K562 (cell line): Measurements from ENCODE around the gene PCID2. TPM values are rescaled to one million over a fixed set of nuclear protein-coding genes. Genes with fewer than 3 reads are reported as not detected.

Source experiments
- ATAC-seq: fragments of 200-7000 bp; cut with Tn5 transposase; 3 replicates; pipeline ENCODE4 v1.9.1; 2020; ENCODE audit warnings: moderate library complexity
- BruUV-seq: library from RNA; stranded (reverse); fragments of 400-500 nt; replicated peaks from 2 replicates; lab custom pipeline; 2021; lab: Mats Ljungman, UMichigan
- CTCF ChIA-PET: fragments of 300-600 bp; formaldehyde crosslinking; extraction: SDS; loops from one replicate; lab custom pipeline; 2021; ENCODE audit warnings: low intra/inter-chr PET ratio; lab: Yijun Ruan, JAX
- POLR2A ChIA-PET: fragments of 300-600, 350-650 bp; sonication (Branson Sonifier 250); formaldehyde crosslinking; extraction: SDS; loops from one replicate; lab custom pipeline; 2021; ENCODE audit warnings: antibody characterized with exemption, inconsistent platforms; lab: Yijun Ruan, JAX
- DNase-seq, 4 experiments: peaks; one replicate each; pipeline versions ENCODE4 v3.0.0 to v3.0.0-alpha.2; 2011 to 2018; ENCODE audit warnings: low spot score in 3 of 4, mixed read lengths in 3 of 4; ENCODE audit errors: extremely low read depth in 1 of 4
- FAIRE-seq: peaks from 2 replicates; lab custom pipeline; 2011; peaks lifted over from hg19 to GRCh38; lab: Jason Lieb, UNC
- H2AFZ ChIP-seq: 2 replicates; pipeline ENCODE4 v1.6.0; 2011; ENCODE audit warnings: low read depth, low read length, control low read depth, inconsistent platforms
- H3K27ac ChIP-seq: fragments of 200-600 bp; 3 replicates; pipeline ENCODE4 v1.8.0; 2011; ENCODE audit warnings: low read depth, mild to moderate bottlenecking, control low read depth, inconsistent platforms, low read length, moderate library complexity, mixed read lengths; ENCODE audit errors: extremely low read depth
- H3K27me3 ChIP-seq, 2 experiments: fragments of 300-600 bp in 1 of 2; 2 replicates in 1 of 2; 3 replicates in 1 of 2; pipeline versions ENCODE4 v1.6.0 to v1.8.0; 2011; ENCODE audit warnings: inconsistent platforms in 2 of 2, low read length in 2 of 2, mild to moderate bottlenecking in 1 of 2, mixed read lengths in 1 of 2, moderate library complexity in 1 of 2; ENCODE audit not compliant: control insufficient read depth in 2 of 2, insufficient read depth in 2 of 2
- H3K36me3 ChIP-seq: fragments of 300-600 bp; 3 replicates; pipeline ENCODE4 v1.8.0; 2011; ENCODE audit warnings: mild to moderate bottlenecking, low read length, inconsistent platforms; ENCODE audit not compliant: control insufficient read depth, insufficient read depth
- H3K4me1 ChIP-seq, 2 experiments: fragments of 200-600 bp in 1 of 2; replicated peaks in 1 of 2; 2 replicates in 1 of 2; 3 replicates in 1 of 2; pipeline versions ENCODE4 v1.5.1 to v1.8.0; 2011; ENCODE audit warnings: inconsistent platforms in 2 of 2, low read length in 2 of 2, mild to moderate bottlenecking in 1 of 2, mixed read lengths in 1 of 2, moderate library complexity in 1 of 2; ENCODE audit not compliant: control insufficient read depth in 2 of 2, insufficient read depth in 2 of 2
- H3K4me2 ChIP-seq: 2 replicates; pipeline ENCODE4 v1.6.1; 2011; ENCODE audit warnings: low read length, control low read depth, inconsistent platforms, mixed read lengths; ENCODE audit not compliant: insufficient read depth
- H3K4me3 ChIP-seq: fragments of 200-600 bp; sonication (generic), shearing (Covaris generic); 2 replicates; pipeline ENCODE4 v1.5.1; 2016; ENCODE audit warnings: control low read depth, inconsistent platforms
- H3K79me2 ChIP-seq: fragments of 200-600 bp; 3 replicates; pipeline ENCODE4 v1.8.0; 2011; ENCODE audit warnings: low read length, inconsistent platforms; ENCODE audit not compliant: control insufficient read depth, insufficient read depth
- H3K9ac ChIP-seq, 2 experiments: 2 replicates each; pipeline versions ENCODE4 v1.6.0 to v1.6.1; 2011; ENCODE audit warnings: low read depth in 2 of 2, low read length in 2 of 2, control low read depth in 1 of 2, inconsistent platforms in 1 of 2, mild to moderate bottlenecking in 1 of 2, mixed read lengths in 1 of 2; ENCODE audit not compliant: insufficient read depth in 1 of 2
- H3K9me1 ChIP-seq: one replicate; pipeline ENCODE4 v1.6.0; 2011; ENCODE audit warnings: inconsistent platforms, mild to moderate bottlenecking, low read length, moderate library complexity; ENCODE audit not compliant: control insufficient read depth, insufficient read depth
- H3K9me3 ChIP-seq: replicated peaks from 2 replicates; pipeline ENCODE4 v1.5.1; 2011; ENCODE audit warnings: low read depth, low read length, inconsistent platforms; ENCODE audit not compliant: control insufficient read depth, insufficient read depth
- H4K20me1 ChIP-seq: replicated peaks from 2 replicates; pipeline ENCODE4 v1.6.1; 2011; ENCODE audit warnings: low read length, inconsistent platforms, mixed read lengths; ENCODE audit not compliant: control insufficient read depth, insufficient read depth
- CBFB ChIP-seq: sonication (generic); formaldehyde crosslinking; IDR thresholded peaks from 2 replicates; pipeline ENCODE4 v1.4.0; 2020; ENCODE audit warnings: mild to moderate bottlenecking, missing genetic modification reagents
- GATAD2B ChIP-seq: fragments of 450-650 bp; IDR thresholded peaks from 2 replicates; pipeline ENCODE4 v1.6.1; 2017; ENCODE audit warnings: mild to moderate bottlenecking, borderline replicate concordance
- GTF2F1 ChIP-seq: IDR thresholded peaks from 2 replicates; pipeline ENCODE4 v1.6.1; 2011; ENCODE audit warnings: low read depth, low read length, improper control_type of control experiment
- MAFF ChIP-seq: IDR thresholded peaks from 2 replicates; pipeline ENCODE4 v1.6.1; 2012; ENCODE audit warnings: low read length, improper control_type of control experiment
- MTF1 ChIP-seq: fragments of 250-450 bp; sonication (Bioruptor Pico); IDR thresholded peaks from 2 replicates; pipeline ENCODE4 v1.9.0; 2021; ENCODE audit warnings: moderate library complexity, mild to moderate bottlenecking, inconsistent platforms, borderline replicate concordance
- NCOA4 ChIP-seq: fragments of 450-650 bp; IDR thresholded peaks from 2 replicates; pipeline ENCODE4 v1.6.1; 2018; ENCODE audit warnings: mild to moderate bottlenecking; ENCODE audit not compliant: partially characterized antibody
- NFXL1 ChIP-seq: fragments of 450-650 bp; formaldehyde crosslinking; IDR thresholded peaks from 2 replicates; pipeline ENCODE4 v1.4.0; 2021; ENCODE audit warnings: mild to moderate bottlenecking
- ZNF639 ChIP-seq, 2 experiments: fragments of 200-800 bp in 1 of 2; sonication (Bioruptor generic) in 1 of 2; sonication (generic) in 1 of 2; formaldehyde crosslinking in 1 of 2; IDR thresholded peaks in 1 of 2; conservative IDR thresholded peaks in 1 of 2; 2 replicates each; pipeline versions ENCODE4 v1.5.0 to v1.6.1; 2016 to 2020; ENCODE audit warnings: missing compliant biosample characterization in 1 of 2, missing genetic modification characterization in 1 of 2, missing genetic modification reagents in 1 of 2
- WGBS: fragments of 100-300 bp; shearing (Covaris generic); methylation state at CpG from one replicate; pipeline ENCODE4 v1.1.6; 2016; ENCODE audit warnings: low coverage, mixed read lengths; ENCODE audit not compliant: insufficient coverage; ENCODE audit errors: missing lambda C conversion rate; 5-methylcytosine and 5-hydroxymethylcytosine counted together
- in situ Hi-C: fragments of 300-500 bp; cut with MboI; formaldehyde crosslinking; loops from 4 replicates; pipeline ENCODE4 v1.15.0; 2018; ENCODE audit warnings: inconsistent platforms, mixed read lengths
- intact Hi-C: fragments of 100-400 bp; cut with micrococcal nuclease; formaldehyde crosslinking; loops from 2 replicates; pipeline ENCODE4 v1.14.2; 2022
- polyA plus RNA-seq, 8 experiments: library from polyadenylated mRNA; depleted of rRNA in 4 of 8; stranded (reverse) in 5 of 8; unstranded in 3 of 8; fragments of >200 nt; fragmentation: Nextera tagmentation in 2 of 8; fragmentation: Illumina TruSeq in 1 of 8; extraction: Ambion mirVana in 2 of 8; extraction: Trizol in 1 of 8; gene quantifications; 2 replicates each; pipeline versions ENCODE4 v1.2.1 to v1.2.3, GENCODE V29; 2011 to 2014; ENCODE audit warnings: inconsistent platforms in 1 of 8, missing spikeins in 1 of 8
- total RNA-seq, 7 experiments: library from RNA; depleted of rRNA in 6 of 7; stranded (reverse); fragments of >200 nt in 6 of 7; fragmentation: Illumina TruSeq in 2 of 7; extraction: Trizol in 2 of 7; gene quantifications; 2 replicates each; pipeline versions ENCODE4 v1.2.1 to v1.2.3, GENCODE V29; 2011 to 2021; ENCODE audit warnings: low replicate concordance in 1 of 7

PCID2 gene
- total and polyA plus RNA-seq, 9 of the 15 experiments (the other 6 are each of a cell fraction or from before 2014, with no cell fraction given) = 39.6 to 117 (median 59.6) TPM

GRCh38 chr13:113142876-113143275 lies 65.6 kb downstream of the PCID2 start:
- no peak for FAIRE-seq
- TF ChIP-seq GATAD2B = no peak
- no peak for TF ChIP-seq NFXL1 (CRISPR knock-in tag)
- no peak for TF ChIP-seq MTF1 (CRISPR knock-in tag)
- no peak for TF ChIP-seq NCOA4
- no peak for TF ChIP-seq GTF2F1
- TF ChIP-seq CBFB (CRISPR knock-in tag) = no peak
- TF ChIP-seq MAFF = no peak
- no peak for TF ChIP-seq ZNF639 (CRISPR knock-in tag; conservative IDR thresholded peaks at IDR 0.05 in 1 of 2, IDR thresholded peaks at IDR 0.05 in 1 of 2)
- Histone ChIP-seq H3K4me2 (no peak overlapping the region), H3K27me3 (peaks cover 19 to 36% of the 10 kb centered on the region in 2 experiments; a peak in 4 of 5 replicates), H3K9ac (no peak overlapping the region), H3K27ac (no peak overlapping the region), H3K79me2 (no peaks in the 10 kb centered on the region), H3K4me3 (no peak overlapping the region), H3K36me3 (no peaks in the 10 kb centered on the region), H3K9me3 (no peaks in the 10 kb centered on the region), H3K9me1 (no peaks in the 10 kb centered on the region), H2AFZ (no peak overlapping the region), H3K4me1 (peaks cover 5 to 14% of the 10 kb centered on the region in 2 experiments; a peak in 3 of 5 replicates), H4K20me1 (no peaks in the 10 kb centered on the region)
- 17% methylated on average over 3 of the region's 7 CpGs for WGBS
- intact Hi-C loops = no loop called here
- in situ Hi-C loops = no loop called here
- DNase-seq = no peak
- ChIA-PET POLR2A (no interaction called here), CTCF (no interaction called here)
- no peak for ATAC-seq
- BruUV-seq = no TSS peak
